ENCODE measurements around the gene RNU6-1. TPM values are rescaled to one million over a fixed set of nuclear protein-coding genes. Genes with fewer than 3 reads are reported as not detected.

RNU6-1 gene
- total RNA-seq, 1 donor from 2014 or later, result not detected

DNA sequence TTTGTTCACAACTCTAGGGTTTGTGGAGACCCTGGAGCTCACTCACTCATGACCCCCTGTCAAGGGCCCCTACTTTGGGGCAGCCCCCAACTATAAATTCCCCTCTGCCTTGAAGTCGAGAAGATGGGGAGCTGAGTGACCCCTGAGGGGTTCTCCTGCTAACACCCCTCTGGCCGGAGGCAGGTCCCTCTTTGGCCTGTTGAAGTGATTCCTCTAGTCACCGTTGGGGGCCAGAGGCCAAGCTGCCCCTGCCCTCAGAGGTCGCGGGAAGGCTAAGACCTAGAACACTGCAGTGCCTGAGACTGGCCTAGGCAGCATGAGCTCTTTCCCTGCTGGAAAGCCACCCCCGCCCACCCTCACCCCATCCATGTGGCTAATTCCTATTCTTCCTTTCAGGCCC, 30.0 kb downstream of the RNU6-1 start:
- DNase-seq (ENCODE audit: low read depth, low spot score), result no peak
- Mint-ChIP-seq H3K27ac (ENCODE audit: unreplicated experiment) (no peak overlapping the region), H3K9me3 (no peaks in the 10 kb centered on the region), H3K36me3 (ENCODE audit: low read depth) (no peaks in the 10 kb centered on the region), H3K27me3 (ENCODE audit: low read depth) (peaks cover 5% of the 10 kb centered on the region), H3K4me3 (no peak overlapping the region), H3K4me1 (peaks cover 26% of the 10 kb centered on the region)
- TF ChIP-seq, protein P1, sequence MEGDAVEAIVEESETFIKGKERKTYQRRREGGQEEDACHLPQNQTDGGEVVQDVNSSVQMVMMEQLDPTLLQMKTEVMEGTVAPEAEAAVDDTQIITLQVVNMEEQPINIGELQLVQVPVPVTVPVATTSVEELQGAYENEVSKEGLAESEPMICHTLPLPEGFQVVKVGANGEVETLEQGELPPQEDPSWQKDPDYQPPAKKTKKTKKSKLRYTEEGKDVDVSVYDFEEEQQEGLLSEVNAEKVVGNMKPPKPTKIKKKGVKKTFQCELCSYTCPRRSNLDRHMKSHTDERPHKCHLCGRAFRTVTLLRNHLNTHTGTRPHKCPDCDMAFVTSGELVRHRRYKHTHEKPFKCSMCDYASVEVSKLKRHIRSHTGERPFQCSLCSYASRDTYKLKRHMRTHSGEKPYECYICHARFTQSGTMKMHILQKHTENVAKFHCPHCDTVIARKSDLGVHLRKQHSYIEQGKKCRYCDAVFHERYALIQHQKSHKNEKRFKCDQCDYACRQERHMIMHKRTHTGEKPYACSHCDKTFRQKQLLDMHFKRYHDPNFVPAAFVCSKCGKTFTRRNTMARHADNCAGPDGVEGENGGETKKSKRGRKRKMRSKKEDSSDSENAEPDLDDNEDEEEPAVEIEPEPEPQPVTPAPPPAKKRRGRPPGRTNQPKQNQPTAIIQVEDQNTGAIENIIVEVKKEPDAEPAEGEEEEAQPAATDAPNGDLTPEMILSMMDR (conservative IDR thresholded peaks at IDR 0.05), result no peak

DNA sequence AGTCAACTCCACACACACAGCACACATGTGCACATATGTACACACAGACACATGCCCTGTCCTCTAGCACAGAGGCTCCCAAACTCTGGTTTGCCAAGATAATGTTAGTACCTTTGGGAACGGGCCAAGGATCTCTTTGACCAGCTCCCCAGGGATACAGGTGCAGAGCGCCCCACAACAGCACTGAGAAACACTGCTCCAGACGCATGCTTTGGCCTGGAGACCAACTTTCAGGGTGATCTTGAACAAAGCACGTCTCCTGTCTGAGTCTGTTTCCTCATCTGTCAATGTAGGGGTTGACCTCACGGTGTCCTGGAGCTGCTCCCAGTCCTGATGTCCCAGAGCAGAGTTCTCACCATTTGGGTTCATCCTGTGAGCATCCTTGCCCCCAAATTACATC, 30.4 kb downstream of the RNU6-1 start:
- Mint-ChIP-seq H3K36me3 (ENCODE audit: low read depth) (no peaks in the 10 kb centered on the region), H3K27ac (ENCODE audit: unreplicated experiment) (no peak overlapping the region), H3K27me3 (ENCODE audit: low read depth) (peaks cover 5% of the 10 kb centered on the region), H3K4me1 (peaks cover 29% of the 10 kb centered on the region), H3K9me3 (no peaks in the 10 kb centered on the region), H3K4me3 (no peak overlapping the region)
- TF ChIP-seq, protein P1 (conservative IDR thresholded peaks at IDR 0.05), result no peak
- DNase-seq (ENCODE audit: low read depth, low spot score), result no peak

DNA sequence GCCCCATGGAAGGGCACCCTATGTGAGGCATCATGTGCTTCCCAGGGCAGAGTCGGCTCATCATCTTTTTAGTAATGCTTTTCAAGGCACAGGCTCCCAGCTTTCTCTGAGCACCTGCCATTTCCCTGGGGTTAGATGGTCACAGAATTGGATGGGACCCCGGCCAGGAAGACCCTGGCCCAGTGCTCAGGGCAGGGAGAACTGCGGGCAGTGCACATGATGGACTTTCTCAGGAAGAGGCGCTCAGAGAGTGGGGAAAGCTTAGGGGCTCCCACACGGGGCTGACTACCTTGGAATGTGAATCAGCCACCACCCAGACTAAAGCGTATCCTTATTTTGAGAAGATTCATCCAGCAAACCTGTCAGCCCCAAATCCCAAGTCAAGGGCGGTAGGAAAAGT, 31.0 kb downstream of the RNU6-1 start:
- no peak for DNase-seq (ENCODE audit: low read depth, low spot score)
- Mint-ChIP-seq H3K4me1 (peaks cover 34% of the 10 kb centered on the region), H3K27me3 (ENCODE audit: low read depth) (peaks cover 5% of the 10 kb centered on the region), H3K27ac (ENCODE audit: unreplicated experiment) (no peak overlapping the region), H3K4me3 (no peak overlapping the region), H3K9me3 (no peaks in the 10 kb centered on the region), H3K36me3 (ENCODE audit: low read depth) (no peaks in the 10 kb centered on the region)
- TF ChIP-seq, protein P1 (conservative IDR thresholded peaks at IDR 0.05), result no peak

DNA sequence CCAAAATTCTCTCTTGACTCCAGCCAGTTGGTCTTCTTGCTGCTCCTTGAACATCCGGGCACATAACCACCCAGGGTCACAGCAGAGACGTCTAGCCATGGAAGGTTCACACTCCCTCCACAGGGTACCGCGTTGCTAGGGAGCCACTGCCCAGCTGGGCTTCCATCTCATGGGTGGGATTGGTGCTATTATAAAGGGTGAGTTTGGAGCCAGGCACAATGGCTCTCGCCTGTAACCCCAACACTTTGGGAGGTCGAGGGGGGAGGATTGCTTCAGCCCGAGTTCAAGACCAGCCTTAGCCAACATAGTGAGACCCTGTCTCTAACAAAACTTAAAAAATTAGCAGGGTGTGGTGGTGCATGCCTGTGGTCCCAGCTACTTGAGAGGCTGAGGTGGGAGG, 32.0 kb downstream of the RNU6-1 start:
- TF ChIP-seq, protein P1 (conservative IDR thresholded peaks at IDR 0.05), result no peak
- no peak for DNase-seq (ENCODE audit: low read depth, low spot score)
- peaks cover 5% of the 10 kb centered on the region for H3K27me3 Mint-ChIP-seq (ENCODE audit: low read depth)
- no peak overlapping the region for H3K4me3 Mint-ChIP-seq
- H3K4me1 Mint-ChIP-seq, result peaks cover 34% of the 10 kb centered on the region
- H3K27ac Mint-ChIP-seq (ENCODE audit: unreplicated experiment), result peak overlapping the region; percentile 95
- no peaks in the 10 kb centered on the region for H3K36me3 Mint-ChIP-seq (ENCODE audit: low read depth)
- no peaks in the 10 kb centered on the region for H3K9me3 Mint-ChIP-seq

DNA sequence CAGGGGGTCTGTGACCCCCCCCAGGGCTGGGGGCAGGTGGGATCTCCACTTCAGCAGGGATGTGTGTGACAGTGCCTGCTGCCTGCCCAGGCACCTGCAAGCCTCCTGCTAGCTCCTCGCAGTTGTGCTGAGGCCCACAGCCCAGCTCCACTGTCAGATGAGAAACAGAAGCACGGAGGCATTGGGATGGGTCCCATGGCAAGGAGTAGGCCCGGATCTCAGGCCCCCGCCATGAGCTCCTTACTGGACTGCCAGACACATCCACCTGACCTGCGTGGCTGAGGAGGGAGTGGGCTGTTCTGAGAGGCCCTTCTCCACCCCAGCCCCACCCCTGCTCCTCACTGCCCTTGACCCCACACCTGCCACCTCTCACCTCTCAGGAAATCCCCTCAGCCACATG, 32.7 kb downstream of the RNU6-1 start:
- TF ChIP-seq, protein P1 (conservative IDR thresholded peaks at IDR 0.05), result no peak
- H3K4me1 Mint-ChIP-seq, result peaks cover 28% of the 10 kb centered on the region
- H3K27ac Mint-ChIP-seq (ENCODE audit: unreplicated experiment), result peak overlapping the region; percentile 95
- no peak overlapping the region for H3K4me3 Mint-ChIP-seq
- no peak for DNase-seq (ENCODE audit: low read depth, low spot score)
- H3K9me3 Mint-ChIP-seq, result no peaks in the 10 kb centered on the region
- H3K27me3 Mint-ChIP-seq (ENCODE audit: low read depth), result peaks cover 2% of the 10 kb centered on the region
- no peaks in the 10 kb centered on the region for H3K36me3 Mint-ChIP-seq (ENCODE audit: low read depth)

DNA sequence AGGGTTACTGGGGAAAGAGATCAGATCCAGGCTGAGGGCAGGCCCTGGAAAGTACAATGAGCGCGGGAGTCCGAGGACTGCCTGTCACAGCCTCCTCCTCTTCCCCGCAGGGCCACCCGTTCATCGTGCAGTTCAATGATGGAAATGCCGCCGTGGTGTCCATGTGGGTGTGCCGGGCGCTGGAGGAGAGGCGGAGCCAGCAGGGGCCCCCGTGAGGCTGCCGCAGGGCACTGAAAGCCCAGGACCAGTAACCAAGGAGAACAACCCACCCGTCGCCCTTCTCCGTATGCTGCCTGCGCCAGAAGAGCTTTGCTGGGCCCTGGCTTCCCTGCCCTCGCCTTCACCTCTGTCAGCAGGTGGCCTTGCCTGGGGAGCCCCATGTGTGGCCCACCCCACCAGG, 33.3 kb downstream of the RNU6-1 start:
- H3K27ac Mint-ChIP-seq (ENCODE audit: unreplicated experiment), result no peak overlapping the region
- peaks cover 26% of the 10 kb centered on the region for H3K4me1 Mint-ChIP-seq
- no peaks in the 10 kb centered on the region for H3K36me3 Mint-ChIP-seq (ENCODE audit: low read depth)
- TF ChIP-seq, protein P1 (conservative IDR thresholded peaks at IDR 0.05), result no peak
- H3K27me3 Mint-ChIP-seq (ENCODE audit: low read depth), result no peaks in the 10 kb centered on the region
- no peaks in the 10 kb centered on the region for H3K9me3 Mint-ChIP-seq
- DNase-seq (ENCODE audit: low read depth, low spot score), result no peak
- H3K4me3 Mint-ChIP-seq, result no peak overlapping the region
